K562 (cell line): ENCODE data around the gene GPR39. TPM values are rescaled to one million over a fixed set of nuclear protein-coding genes. Genes with fewer than 3 reads are reported as not detected.

ENCODE experiments used
- CEBPZ ChIP-seq: fragments of 150-350 bp; IDR thresholded peaks from 2 replicates; pipeline ENCODE4 v1.6.1; 2014; ENCODE audit warnings: low read depth, mild to moderate bottlenecking, low read length, borderline replicate concordance
- HDGF ChIP-seq: fragments of 450-650 bp; IDR thresholded peaks from 2 replicates; pipeline ENCODE4 v1.6.1; 2016
- NFXL1 ChIP-seq: fragments of 450-650 bp; formaldehyde crosslinking; IDR thresholded peaks from 2 replicates; pipeline ENCODE4 v1.4.0; 2021; ENCODE audit warnings: mild to moderate bottlenecking
- polyA plus RNA-seq, 8 experiments: library from polyadenylated mRNA; depleted of rRNA in 4 of 8; stranded (reverse) in 5 of 8; unstranded in 3 of 8; fragments of >200 nt; fragmentation: Nextera tagmentation in 2 of 8; fragmentation: Illumina TruSeq in 1 of 8; extraction: Ambion mirVana in 2 of 8; extraction: Trizol in 1 of 8; gene quantifications; 2 replicates each; pipeline versions ENCODE4 v1.2.1 to v1.2.3, GENCODE V29; 2011 to 2014; ENCODE audit warnings: inconsistent platforms in 1 of 8, missing spikeins in 1 of 8
- total RNA-seq, 7 experiments: library from RNA; depleted of rRNA in 6 of 7; stranded (reverse); fragments of >200 nt in 6 of 7; fragmentation: Illumina TruSeq in 2 of 7; extraction: Trizol in 2 of 7; gene quantifications; 2 replicates each; pipeline versions ENCODE4 v1.2.1 to v1.2.3, GENCODE V29; 2011 to 2021; ENCODE audit warnings: low replicate concordance in 1 of 7
- TF ChIP-seq, protein P1 (sequence below), 2 experiments: fragments of 450-650 bp; IDR thresholded peaks; 2 replicates each; pipeline ENCODE4 v1.6.1; 2016; ENCODE audit warnings: mild to moderate bottlenecking in 2 of 2, borderline replicate concordance in 1 of 2, low read depth in 1 of 2, moderate library complexity in 1 of 2

The GPR39 gene
- total and polyA plus RNA-seq, 9 of the 15 experiments (the other 6 are each of a cell fraction or from before 2014, with no cell fraction given) = 0.04 TPM; not detected in 8

DNA sequence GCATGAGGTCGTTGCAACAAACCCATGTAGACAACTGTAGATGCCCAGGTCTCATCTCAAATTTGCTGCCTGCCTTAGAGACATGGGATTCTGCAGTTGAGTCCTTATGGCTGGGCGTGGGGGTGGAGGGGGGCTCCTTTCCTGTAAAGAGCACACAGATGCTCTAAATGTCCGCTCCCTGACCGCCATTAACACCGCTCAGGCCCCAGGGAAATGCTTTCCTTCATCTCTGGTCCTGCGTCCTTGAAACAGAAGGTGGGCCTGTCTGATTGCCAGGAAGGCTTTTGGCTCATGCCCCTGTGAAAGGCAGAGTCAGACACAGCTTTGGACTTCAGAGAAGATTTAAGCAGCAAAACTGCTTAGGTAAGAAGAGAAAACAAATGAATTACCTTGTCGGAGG is 25.7 kb downstream of the GPR39 start (continued):
- TF ChIP-seq HDGF (no peak), CEBPZ (no peak), NFXL1 (CRISPR knock-in tag) (no peak)
- TF ChIP-seq, protein P1, sequence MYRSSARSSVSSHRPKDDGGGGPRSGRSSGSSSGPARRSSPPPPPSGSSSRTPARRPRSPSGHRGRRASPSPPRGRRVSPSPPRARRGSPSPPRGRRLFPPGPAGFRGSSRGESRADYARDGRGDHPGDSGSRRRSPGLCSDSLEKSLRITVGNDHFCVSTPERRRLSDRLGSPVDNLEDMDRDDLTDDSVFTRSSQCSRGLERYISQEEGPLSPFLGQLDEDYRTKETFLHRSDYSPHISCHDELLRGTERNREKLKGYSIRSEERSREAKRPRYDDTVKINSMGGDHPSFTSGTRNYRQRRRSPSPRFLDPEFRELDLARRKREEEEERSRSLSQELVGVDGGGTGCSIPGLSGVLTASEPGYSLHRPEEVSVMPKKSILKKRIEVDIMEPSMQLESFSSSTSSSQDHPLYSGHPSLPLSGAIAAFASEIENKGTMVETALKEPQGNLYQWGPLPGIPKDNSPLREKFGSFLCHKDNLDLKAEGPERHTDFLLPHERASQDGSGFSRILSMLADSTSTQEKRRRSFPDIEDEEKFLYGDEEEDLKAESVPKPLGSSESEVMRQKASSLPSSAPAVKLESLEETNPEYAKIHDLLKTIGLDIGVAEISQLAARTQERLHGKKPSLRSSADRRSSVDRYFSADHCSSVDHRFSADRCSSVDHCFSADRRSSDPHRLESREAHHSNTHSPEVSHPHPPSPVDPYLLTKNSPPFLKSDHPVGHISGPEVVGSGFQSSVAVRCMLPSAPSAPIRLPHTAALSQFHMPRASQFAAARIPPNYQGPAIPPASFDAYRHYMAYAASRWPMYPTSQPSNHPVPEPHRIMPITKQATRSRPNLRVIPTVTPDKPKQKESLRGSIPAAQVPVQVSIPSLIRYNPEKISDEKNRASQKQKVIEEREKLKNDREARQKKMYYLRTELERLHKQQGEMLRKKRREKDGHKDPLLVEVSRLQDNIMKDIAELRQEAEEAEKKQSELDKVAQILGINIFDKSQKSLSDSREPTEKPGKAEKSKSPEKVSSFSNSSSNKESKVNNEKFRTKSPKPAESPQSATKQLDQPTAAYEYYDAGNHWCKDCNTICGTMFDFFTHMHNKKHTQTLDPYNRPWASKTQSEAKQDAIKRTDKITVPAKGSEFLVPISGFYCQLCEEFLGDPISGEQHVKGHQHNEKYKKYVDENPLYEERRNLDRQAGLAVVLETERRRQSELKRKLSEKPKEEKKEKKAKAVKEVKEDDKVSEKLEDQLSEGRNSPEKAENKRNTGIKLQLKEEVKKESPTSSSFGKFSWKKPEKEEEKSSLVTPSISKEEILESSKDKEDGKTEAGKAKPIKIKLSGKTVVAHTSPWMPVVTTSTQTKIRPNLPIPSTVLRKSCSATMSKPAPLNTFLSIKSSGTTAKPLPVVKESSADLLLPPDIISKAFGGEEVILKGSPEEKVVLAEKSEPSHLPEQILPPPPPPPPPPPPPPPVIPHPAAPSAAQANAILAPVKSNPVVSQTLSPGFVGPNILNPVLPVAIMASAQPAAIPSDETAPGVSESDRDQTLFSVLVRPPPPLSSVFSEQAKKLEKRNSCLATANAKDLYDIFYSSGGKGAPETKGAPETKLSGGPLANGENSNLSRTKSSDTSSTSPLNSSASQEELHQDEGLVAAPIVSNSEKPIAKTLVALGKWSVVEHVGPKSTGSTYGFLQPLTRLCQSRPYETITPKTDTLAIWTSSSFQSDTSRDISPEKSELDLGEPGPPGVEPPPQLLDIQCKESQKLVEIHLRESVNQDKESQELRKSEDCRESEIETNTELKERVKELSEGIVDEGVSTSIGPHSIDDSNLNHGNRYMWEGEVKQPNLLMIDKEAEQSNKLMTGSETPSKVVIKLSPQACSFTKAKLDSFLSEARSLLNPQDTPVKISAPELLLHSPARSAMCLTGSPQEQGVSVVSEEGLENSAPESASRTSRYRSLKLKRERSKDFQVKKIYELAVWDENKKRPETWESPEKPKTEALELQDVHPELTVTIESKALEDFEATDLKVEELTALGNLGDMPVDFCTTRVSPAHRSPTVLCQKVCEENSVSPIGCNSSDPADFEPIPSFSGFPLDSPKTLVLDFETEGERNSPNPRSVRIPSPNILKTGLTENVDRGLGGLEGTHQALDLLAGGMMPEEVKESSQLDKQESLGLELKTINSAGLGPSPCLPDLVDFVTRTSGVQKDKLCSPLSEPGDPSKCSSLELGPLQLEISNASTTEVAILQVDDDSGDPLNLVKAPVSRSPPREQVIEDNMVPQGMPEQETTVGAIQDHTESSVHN (IDR thresholded peaks at IDR 0.05; ENCODE audit: borderline replicate concordance in 1 of 2, low read depth in 1 of 2) = no peak
- TF ChIP-seq, all 486 proteins: peak for 0
